GM12891 (cell line): Measurements from ENCODE around the gene MAMSTR.

Experiments
- PAX5 ChIP-seq: IDR thresholded peaks from 2 replicates; pipeline ENCODE4 v1.6.1; 2011; ENCODE audit warnings: low read length, moderate library complexity, mild to moderate bottlenecking; ENCODE audit not compliant: insufficient read depth, severe bottlenecking
- POLR2AphosphoS5 ChIP-seq: IDR thresholded peaks from 2 replicates; pipeline ENCODE4 v1.6.1; 2011; ENCODE audit warnings: low read depth, low read length, control low read depth

- TF ChIP-seq PAX5 (no peak), POLR2AphosphoS5 (no peak)
Observed at GRCh38 chr19:48746738-48747575, 27.4 kb upstream of the MAMSTR start, which contains the start of gene IZUMO1.
